PC-3 (cell line): ENCODE measurements around the gene USF1. TPM values are rescaled to one million over a fixed set of nuclear protein-coding genes. Genes with fewer than 3 reads are reported as not detected.
A peak's percentile ranks its signal among the peaks of the same experiment; 100 is the strongest.

Experiments
- ATAC-seq: fragments of 200-7000 bp; cut with Tn5 transposase; 2 replicates; pipeline ENCODE4 v1.9.1; 2020; ENCODE audit warnings: mild to moderate bottlenecking, moderate library complexity
- Bru-seq: library from RNA; stranded (reverse); fragments of 400-500 nt; gene quantifications from one replicate; lab custom pipeline; 2021; lab: Mats Ljungman, UMichigan
- BruChase-seq, 2 experiments: library from RNA; stranded (reverse); fragments of 400-500 nt; gene quantifications; one replicate each; lab custom pipeline; 2021; lab: Mats Ljungman, UMichigan
- BruUV-seq: library from RNA; stranded (reverse); fragments of 400-500 nt; replicated peaks from 2 replicates; lab custom pipeline; 2021; lab: Mats Ljungman, UMichigan
- CTCF ChIA-PET: fragments of 300-600 bp; sonication (Branson Sonifier 250); formaldehyde crosslinking; loops from one replicate; lab custom pipeline; 2022; ENCODE audit warnings: antibody characterized with exemption; lab: Charles Lee
- POLR2A ChIA-PET: fragments of 300-600 bp; sonication (Branson Sonifier 250); formaldehyde crosslinking; loops from one replicate; lab custom pipeline; 2022; ENCODE audit warnings: antibody characterized with exemption; ENCODE audit not compliant: unreplicated experiment; lab: Charles Lee
- DNase-seq: peaks from one replicate; pipeline ENCODE4 v3.0.0-alpha.2; 2015
- H2AFZ ChIP-seq: fragments of 300-600 bp; sonication (generic); 2 replicates; pipeline ENCODE4 v1.6.0; 2016; ENCODE audit warnings: antibody characterized with exemption, low read length
- H3F3A ChIP-seq: fragments of 300-600 bp; sonication (generic); one replicate; pipeline ENCODE4 v1.6.0; 2017; ENCODE audit warnings: antibody characterized with exemption, low read length, control low read depth, mild to moderate bottlenecking; ENCODE audit not compliant: unreplicated experiment
- H3K27ac ChIP-seq: fragments of 300-600 bp; sonication (generic); 2 replicates; pipeline ENCODE4 v1.5.1; 2016; ENCODE audit warnings: mild to moderate bottlenecking, low read length
- H3K27me3 ChIP-seq: fragments of 300-600 bp; sonication (generic); 2 replicates; pipeline ENCODE4 v1.6.1; 2016; ENCODE audit warnings: low read length, mixed read lengths
- H3K36me3 ChIP-seq: fragments of 300-600 bp; sonication (generic); 2 replicates; pipeline ENCODE4 v1.6.1; 2016; ENCODE audit warnings: low read depth, mixed run types, low read length, mixed read lengths
- H3K4me1 ChIP-seq: fragments of 300-600 bp; sonication (generic); 2 replicates; pipeline ENCODE4 v1.5.1; 2016; ENCODE audit warnings: low read length; ENCODE audit not compliant: insufficient read depth
- H3K4me2 ChIP-seq: fragments of 300-600 bp; sonication (generic); 2 replicates; pipeline ENCODE4 v1.6.0; 2016; ENCODE audit warnings: low read length
- H3K4me3 ChIP-seq: fragments of 300-600 bp; sonication (generic); 2 replicates; pipeline ENCODE4 v1.5.1; 2016; ENCODE audit warnings: mild to moderate bottlenecking, low read length, mixed read lengths
- H3K79me2 ChIP-seq: fragments of 300-600 bp; sonication (generic); 2 replicates; pipeline ENCODE4 v1.6.1; 2017; ENCODE audit warnings: low read length, mixed read lengths
- H3K9ac ChIP-seq: fragments of 300-600 bp; sonication (generic); 2 replicates; pipeline ENCODE4 v1.6.0; 2016; ENCODE audit warnings: mild to moderate bottlenecking, low read length
- H3K9me2 ChIP-seq: fragments of 300-600 bp; sonication (generic); replicated peaks from 2 replicates; pipeline ENCODE4 v1.6.1; 2016; ENCODE audit warnings: mixed run types, low read length, mixed read lengths
- H3K9me3 ChIP-seq: fragments of 300-600 bp; sonication (generic); 2 replicates; pipeline ENCODE4 v1.6.1; 2016; ENCODE audit warnings: low read length, mixed read lengths
- H4K20me1 ChIP-seq: fragments of 300-600 bp; sonication (generic); 2 replicates; pipeline ENCODE4 v1.6.1; 2016; ENCODE audit warnings: low read length, mixed read lengths
- CTCF ChIP-seq: fragments of 300-600 bp; sonication (generic); conservative IDR thresholded peaks from 2 replicates; pipeline ENCODE4 v1.5.1; 2017; ENCODE audit warnings: antibody characterized with exemption, low read depth, mild to moderate bottlenecking, low read length
- EZH2 ChIP-seq: fragments of 300-600 bp; sonication (generic); IDR thresholded peaks from one replicate; pipeline ENCODE4 v1.6.1; 2017; ENCODE audit warnings: antibody characterized with exemption, mild to moderate bottlenecking, low read length; ENCODE audit not compliant: unreplicated experiment
- EZH2phosphoT487 ChIP-seq: fragments of 300-600 bp; sonication (generic); IDR thresholded peaks from 2 replicates; pipeline ENCODE4 v1.6.1; 2018; ENCODE audit warnings: mild to moderate bottlenecking, antibody characterized with exemption, low read length, borderline replicate concordance
- intact Hi-C: fragments of 100-400 bp; cut with micrococcal nuclease; formaldehyde crosslinking; loops from 2 replicates; pipeline ENCODE4 v1.9.0; 2023
- long read RNA-seq: library from polyadenylated mRNA; unstranded; transcript quantifications from one replicate; pipeline ENCODE4 v2.0.0, GENCODE V29; 2021; ENCODE audit not compliant: unreplicated experiment
- total RNA-seq: library from RNA; depleted of rRNA; stranded (reverse); fragments of >200 nt; gene quantifications from 2 replicates; pipeline ENCODE4 v1.2.3, GENCODE V29; 2014; rRNA removed

USF1 gene
- total RNA-seq: 111 and 113 TPM in 2 replicates
- Bru-seq, nascent RNA: percentile 84 among the genes with signal in this experiment
- percentile 95 among the genes with signal in this experiment for BruChase-seq, experiment 1, labeled RNA remaining after a 6-hour chase
- BruChase-seq, experiment 2, labeled RNA remaining after a 2-hour chase: percentile 94 among the genes with signal in this experiment
- long read RNA-seq, transcript USF1-203 (11 exons, 1,807 nt): major isoform, 26 of 84 reads
- long read RNA-seq, transcript USF1-205 (11 exons, 1,092 nt): minor isoform, 13 of 84 reads
- long read RNA-seq, partial matches to known transcripts: 17 of 84 reads
- long read RNA-seq, other reads (novel, unspliced or antisense): 26 of 84 reads

DNA sequence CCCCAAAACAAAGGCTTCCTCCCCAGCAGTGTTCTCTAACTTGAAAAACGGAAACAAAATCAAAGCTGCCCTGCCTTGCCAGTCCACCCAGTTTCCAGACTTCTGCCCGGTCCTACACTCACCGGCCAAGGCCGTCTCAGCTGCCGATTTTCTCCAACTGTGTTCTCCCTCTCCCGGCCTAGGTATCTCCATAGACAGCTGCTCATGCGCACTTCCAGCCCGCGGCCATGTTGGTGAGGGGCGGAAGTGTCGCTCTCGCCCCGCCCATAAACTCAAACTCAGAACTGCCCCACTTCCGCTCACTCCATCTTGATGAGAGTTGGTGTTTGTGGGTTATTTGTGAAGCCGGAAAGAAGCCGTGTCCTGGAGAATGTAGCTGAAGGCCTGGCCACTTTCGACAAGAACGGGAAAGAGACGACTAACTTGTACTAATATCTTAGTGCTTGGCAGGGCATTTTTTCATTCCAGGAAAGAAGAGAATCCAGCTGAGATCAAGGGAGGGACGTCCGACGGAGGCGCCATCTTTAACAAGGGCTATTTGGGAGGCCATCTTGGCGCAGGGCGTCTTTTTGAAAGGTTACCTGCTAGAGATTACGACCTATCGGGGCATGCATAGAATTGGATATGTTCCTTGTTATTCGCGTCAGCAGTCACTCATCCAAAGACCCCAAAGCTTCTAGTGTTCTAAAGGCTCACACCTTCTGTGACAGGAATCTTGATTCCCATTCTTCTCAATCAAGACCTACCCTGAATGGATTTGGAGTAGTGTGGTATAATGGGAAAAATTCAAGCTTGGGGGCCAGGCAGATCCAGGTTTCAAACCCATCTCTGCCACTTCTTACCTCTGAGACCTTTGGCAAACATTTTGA is at the start of gene USF1:
USF1 (minus strand) TSS at position 242 of the 869 bp plus-strand sequence. CDS start 2,702 bp downstream, outside the sequence.
- Histone ChIP-seq H3K79me2 (peaks cover 32% of the 10 kb centered on the region), H3F3A (no peaks in the 10 kb centered on the region), H3K9me3 (peaks cover 6% of the 10 kb centered on the region; the same call in 1 of the 2 replicates), H3K9me2 (no peaks in the 10 kb centered on the region), H3K4me1 (peaks cover 13% of the 10 kb centered on the region), H2AFZ (peak within 1 kb of the TSS; percentile 94), H3K4me3 (peak within 1 kb of the TSS; percentile 80), H4K20me1 (no peaks in the 10 kb centered on the region), H3K27me3 (no peaks in the 10 kb centered on the region), H3K9ac (peak within 1 kb of the TSS; percentile 81), H3K27ac (peak within 1 kb of the TSS; percentile 82), H3K36me3 (peaks cover 26% of the 10 kb centered on the region), H3K4me2 (peak within 1 kb of the TSS; percentile 91)
- intact Hi-C loops: loop anchor here (1.0 kb wide), 3 partner anchors 24 to 53 kb away; no protein-coding TSS in a partner anchor
- TSS peak; percentile 92 for BruUV-seq
- no peak for TF ChIP-seq EZH2phosphoT487
- no peak for TF ChIP-seq CTCF
- no peak for TF ChIP-seq EZH2
- ATAC-seq (peak; percentile 82), DNase-seq (peak; percentile 98)
- ChIA-PET CTCF (interaction anchor here (0.6 to 2.2 kb wide), 2 partner anchors 48 to 109 kb away, joined by 3 to 8 read pairs; no protein-coding TSS in a partner anchor), POLR2A (interaction anchor here (0.6 to 1.0 kb wide), 5 partner anchors 19 to 129 kb away, joined by 3 to 12 read pairs (median 5); partner anchors contain the start of gene F11R)

GRCh38 chr1:161095230-161095629 is 49.5 kb upstream of the USF1 start:
- ChIA-PET CTCF (no interaction called here), POLR2A (no interaction called here)
- Histone ChIP-seq H3F3A (no peaks in the 10 kb centered on the region), H3K79me2 (no peaks in the 10 kb centered on the region), H3K4me3 (no peak overlapping the region), H3K9me3 (no peaks in the 10 kb centered on the region), H3K9ac (no peak overlapping the region), H2AFZ (no peak overlapping the region), H3K4me1 (peaks cover 42% of the 10 kb centered on the region), H3K27me3 (no peaks in the 10 kb centered on the region), H3K27ac (no peak overlapping the region), H3K9me2 (no peaks in the 10 kb centered on the region), H3K36me3 (peaks cover 7% of the 10 kb centered on the region; the same call in 1 of the 2 replicates), H4K20me1 (no peaks in the 10 kb centered on the region; the same call in 1 of the 2 replicates), H3K4me2 (no peak overlapping the region)
- ATAC-seq: no peak
- DNase-seq: no peak
- TF ChIP-seq EZH2: no peak
- no peak for TF ChIP-seq CTCF
- TF ChIP-seq EZH2phosphoT487: no peak
- intact Hi-C loops: no loop called here
- no TSS peak for BruUV-seq
